Measurements from ENCODE around the gene CHN2. TPM values are rescaled to one million over a fixed set of nuclear protein-coding genes. Genes with fewer than 3 reads are reported as not detected.

The CHN2 gene
- total and polyA plus RNA-seq, 2 donors (not counting 1 experiment from before 2014, with no cell fraction given), result 0.86 to 1.4 TPM

GRCh38 chr7:29255199-29255878, 60.8 kb downstream of the CHN2 start:
- Histone ChIP-seq H3K79me2 (ENCODE audit: control insufficient read depth, insufficient read depth, low read length) (no peaks in the 10 kb centered on the region), H3K27me3 (replicated peaks in 1 of 4; ENCODE audit: control extremely low read depth in 1 of 4, control insufficient read depth in 3 of 4, insufficient read depth in 4 of 4, low read length in 3 of 4) (no peaks in the 10 kb centered on the region), H3K9me3 (ENCODE audit: control extremely low read depth in 1 of 3, control insufficient read depth in 2 of 3, insufficient read depth in 1 of 3, low read length in 2 of 3) (no peaks in the 10 kb centered on the region), H3K4me3 (ENCODE audit: control extremely low read depth in 1 of 5, extremely low read depth in 1 of 5, insufficient read depth in 1 of 5, low read depth in 2 of 5, low read length in 4 of 5) (no peak overlapping the region), H3K9ac (ENCODE audit: low read length) (no peak overlapping the region), H3K27ac (ENCODE audit: low read length in 2 of 2) (no peak overlapping the region), H3K4me1 (ENCODE audit: control insufficient read depth in 2 of 2, insufficient read depth in 2 of 2, low read length in 2 of 2) (no peaks in the 10 kb centered on the region), H4K20me1 (ENCODE audit: control insufficient read depth, insufficient read depth, low read length, poor library complexity, severe bottlenecking) (no peaks in the 10 kb centered on the region), H2AFZ (ENCODE audit: insufficient read depth, low read depth, low read length, poor library complexity, severe bottlenecking) (no peak overlapping the region), H3K4me2 (replicated peaks; ENCODE audit: low read depth, low read length, poor library complexity, severe bottlenecking) (no peak overlapping the region), H3K36me3 (replicated peaks in 1 of 2; ENCODE audit: control extremely low read depth in 1 of 2, control insufficient read depth in 1 of 2, extremely low read depth in 1 of 2, insufficient read depth in 2 of 2, low read length in 1 of 2) (no peaks in the 10 kb centered on the region)
- Mint-ChIP-seq H3K27ac (no peak overlapping the region), H3K4me3 (no peak overlapping the region), H3K27me3 (no peaks in the 10 kb centered on the region), H3K9me3 (ENCODE audit: insufficient read depth) (no peaks in the 10 kb centered on the region), H3K4me1 (no peaks in the 10 kb centered on the region)
- POLR2A ChIA-PET, result no interaction called here
- no peak for ATAC-seq (ENCODE audit: low read depth)
- no peak for DNase-seq
- no peak for TF ChIP-seq CTCF (IDR thresholded peaks at IDR 0.05)
- intact Hi-C loops (cut with micrococcal nuclease), result no loop called here
- 80% methylated on average over 1 of the region's 6 CpGs for WGBS (ENCODE audit: insufficient coverage)
- CTCF ChIA-PET, result interaction anchor here (0.9 kb wide), 1 partner anchor 153 kb away, joined by 3 read pairs; no protein-coding TSS in a partner anchor

GRCh38 chr7:29255906-29256692, 61.5 kb downstream of the CHN2 start:
- H3K9me3 ChIP-seq (ENCODE audit: control extremely low read depth in 1 of 3, control insufficient read depth in 2 of 3, insufficient read depth in 1 of 3, low read length in 2 of 3), result no peaks in the 10 kb centered on the region
- H2AFZ ChIP-seq (ENCODE audit: insufficient read depth, low read depth, low read length, poor library complexity, severe bottlenecking), result no peak overlapping the region
- H3K27ac ChIP-seq (ENCODE audit: low read length in 2 of 2), result no peak overlapping the region
- DNase-seq, result no peak
- no peaks in the 10 kb centered on the region for H3K4me1 ChIP-seq (ENCODE audit: control insufficient read depth in 2 of 2, insufficient read depth in 2 of 2, low read length in 2 of 2)
- WGBS (ENCODE audit: insufficient coverage), result 83% methylated on average over 2 of the region's 5 CpGs
- POLR2A ChIA-PET, result no interaction called here
- H3K4me3 ChIP-seq (ENCODE audit: control extremely low read depth in 1 of 5, extremely low read depth in 1 of 5, insufficient read depth in 1 of 5, low read depth in 2 of 5, low read length in 4 of 5), result no peak overlapping the region
- H3K9ac ChIP-seq (ENCODE audit: low read length), result no peak overlapping the region
- intact Hi-C loops (cut with micrococcal nuclease), result no loop called here
- Mint-ChIP-seq H3K4me3 (no peak overlapping the region), H3K4me1 (no peaks in the 10 kb centered on the region), H3K27me3 (no peaks in the 10 kb centered on the region), H3K27ac (no peak overlapping the region), H3K9me3 (ENCODE audit: insufficient read depth) (no peaks in the 10 kb centered on the region)
- H4K20me1 ChIP-seq (ENCODE audit: control insufficient read depth, insufficient read depth, low read length, poor library complexity, severe bottlenecking), result no peaks in the 10 kb centered on the region
- no peaks in the 10 kb centered on the region for H3K79me2 ChIP-seq (ENCODE audit: control insufficient read depth, insufficient read depth, low read length)
- TF ChIP-seq EZH2 (IDR thresholded peaks at IDR 0.05; ENCODE audit: borderline replicate concordance, insufficient read depth, low read depth, low read length, poor library complexity, severe bottlenecking) (no peak), CTCF (IDR thresholded peaks at IDR 0.05) (no peak)
- no peak overlapping the region for H3K4me2 ChIP-seq (replicated peaks; ENCODE audit: low read depth, low read length, poor library complexity, severe bottlenecking)
- no peaks in the 10 kb centered on the region for H3K36me3 ChIP-seq (replicated peaks in 1 of 2; ENCODE audit: control extremely low read depth in 1 of 2, control insufficient read depth in 1 of 2, extremely low read depth in 1 of 2, insufficient read depth in 2 of 2, low read length in 1 of 2)
- CTCF ChIA-PET, result no interaction called here
- ATAC-seq (ENCODE audit: low read depth), result no peak
- H3K27me3 ChIP-seq (replicated peaks in 1 of 4; ENCODE audit: control extremely low read depth in 1 of 4, control insufficient read depth in 3 of 4, insufficient read depth in 4 of 4, low read length in 3 of 4), result no peaks in the 10 kb centered on the region

Data from B cell (primary cell).